ENCODE data around the gene NENF.

Gene NENF

DNA sequence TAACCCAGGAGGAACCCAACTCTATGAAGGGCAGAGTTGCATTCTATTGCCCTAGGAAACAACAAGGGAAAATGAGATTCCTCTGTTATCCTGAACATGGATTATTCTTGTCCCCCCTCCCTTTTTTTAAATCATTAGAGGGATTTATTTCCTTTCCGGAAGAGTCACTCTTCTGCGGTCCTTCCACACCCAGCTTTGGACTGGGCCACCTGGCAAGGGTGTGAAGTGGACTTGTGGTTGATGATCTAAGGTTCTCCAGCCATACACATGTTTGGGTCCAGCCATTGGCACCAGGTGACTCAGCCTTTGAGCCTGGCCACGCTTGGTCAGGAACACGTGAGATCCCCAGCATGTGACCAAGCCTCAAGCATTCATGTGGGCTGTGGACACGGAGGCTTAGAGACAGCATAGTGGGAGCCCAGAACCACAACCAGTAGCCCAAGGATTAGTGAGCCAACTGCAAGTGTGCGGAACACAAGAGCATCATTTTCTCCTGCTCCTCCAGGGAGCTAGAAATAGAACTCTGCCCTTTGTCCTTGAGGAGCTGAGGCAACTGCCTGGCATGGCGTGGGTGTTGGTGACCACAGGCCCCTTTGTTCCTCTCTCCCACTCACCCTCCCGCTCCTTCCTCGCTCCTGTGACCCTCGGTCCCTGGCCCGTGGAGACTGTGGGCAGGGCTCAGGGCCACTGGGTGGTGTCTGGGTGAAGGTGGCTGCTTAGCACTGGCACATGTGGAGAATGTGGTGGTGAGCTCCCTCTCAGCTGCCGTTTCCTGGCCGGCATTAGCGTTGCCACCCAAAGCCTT, 50.1 kb downstream of the NENF start:
- no peak for DNase-seq

DNA sequence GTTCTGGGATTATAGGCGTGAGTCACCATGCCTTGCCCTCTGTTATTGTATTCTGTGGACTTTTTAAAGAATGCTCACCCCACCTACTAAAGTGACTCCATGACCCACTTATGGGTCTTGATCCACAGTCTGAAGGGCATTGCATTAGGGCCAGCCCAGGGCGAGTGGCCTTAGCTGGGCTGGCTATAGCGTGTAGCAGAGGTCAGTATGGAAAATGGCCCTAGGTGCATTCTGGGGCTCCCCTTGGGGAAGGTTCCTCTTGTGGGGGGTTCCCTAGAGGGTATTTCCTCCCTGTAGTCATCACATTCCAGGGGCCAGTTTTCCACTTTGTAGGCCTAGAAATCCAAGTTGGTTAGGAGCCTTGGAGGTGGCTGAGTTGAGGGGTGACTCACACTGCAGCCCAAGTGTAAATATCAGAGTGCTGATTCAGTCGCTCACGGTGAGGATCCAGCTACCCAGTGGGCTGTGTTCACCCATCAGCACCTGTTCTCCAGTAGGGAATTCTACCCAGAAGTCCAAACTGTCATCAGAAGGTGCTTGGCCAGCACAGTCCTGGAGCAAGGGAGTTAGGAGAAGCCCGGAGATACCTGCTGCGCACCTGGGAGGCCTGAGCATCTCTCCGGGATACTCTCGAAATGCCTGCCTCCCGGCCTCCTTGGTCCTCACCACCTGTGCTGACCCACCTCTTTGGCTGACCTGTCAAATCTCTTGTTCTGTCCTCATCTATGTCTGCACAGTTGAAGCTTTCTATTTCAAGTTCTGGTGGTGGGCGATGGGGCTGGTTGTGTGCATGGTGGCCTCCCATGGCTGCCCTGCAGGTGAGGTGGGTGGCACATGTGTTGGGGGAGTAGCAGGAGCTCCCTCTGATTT, 52.2 kb downstream of the NENF start:
- no peak for DNase-seq

DNA sequence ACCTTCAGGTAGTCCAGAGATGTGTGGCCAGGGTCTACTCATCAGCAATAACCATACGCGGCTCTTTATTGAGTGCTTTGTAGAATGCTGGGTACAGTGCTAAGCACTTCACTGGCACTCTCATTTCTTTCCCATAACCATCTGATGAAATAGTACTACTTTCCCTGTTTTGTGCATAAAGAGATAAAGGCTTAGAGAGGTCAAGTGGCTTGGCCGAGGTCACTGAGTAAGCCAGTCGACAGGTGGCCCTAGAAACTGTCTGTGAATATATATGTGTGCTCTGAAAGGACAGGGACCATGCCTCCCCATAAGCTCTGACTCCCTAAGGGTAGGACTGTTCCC, 52.8 kb downstream of the NENF start:
- no peak for DNase-seq

DNA sequence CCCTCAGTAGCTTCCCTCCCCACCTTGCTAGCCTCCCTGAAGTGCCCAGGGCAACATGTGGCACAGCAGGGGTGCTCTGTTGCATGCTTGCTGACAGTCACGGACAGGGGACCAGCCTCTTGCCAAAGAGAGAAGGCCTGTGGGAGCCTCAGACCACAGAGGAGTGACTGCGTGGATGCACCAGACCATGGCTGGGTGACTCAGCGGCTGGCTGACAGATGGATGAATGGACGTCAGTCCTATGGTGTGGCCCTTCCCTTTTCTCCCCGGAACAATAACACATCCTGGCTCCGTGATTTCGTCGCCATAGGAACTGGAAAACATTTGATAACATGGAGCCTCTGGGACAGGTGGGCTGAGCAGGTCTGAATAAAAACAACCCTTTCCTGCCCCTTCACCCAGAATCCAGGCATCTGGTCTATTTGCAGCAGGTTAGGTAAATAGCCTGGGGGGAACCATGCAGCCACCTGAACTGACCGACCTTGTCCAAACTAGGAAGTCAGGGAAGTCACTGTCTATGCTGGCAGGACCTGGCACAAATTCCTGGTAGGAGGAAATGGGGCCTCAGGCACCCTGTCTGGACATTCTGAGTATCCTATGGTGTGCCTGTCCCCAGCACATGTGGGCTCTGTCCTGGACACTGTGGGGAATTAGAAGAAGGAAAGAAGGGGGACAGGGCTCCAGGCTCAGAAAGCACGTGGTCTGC, 53.3 kb downstream of the NENF start:
- DNase-seq: no peak

DNA sequence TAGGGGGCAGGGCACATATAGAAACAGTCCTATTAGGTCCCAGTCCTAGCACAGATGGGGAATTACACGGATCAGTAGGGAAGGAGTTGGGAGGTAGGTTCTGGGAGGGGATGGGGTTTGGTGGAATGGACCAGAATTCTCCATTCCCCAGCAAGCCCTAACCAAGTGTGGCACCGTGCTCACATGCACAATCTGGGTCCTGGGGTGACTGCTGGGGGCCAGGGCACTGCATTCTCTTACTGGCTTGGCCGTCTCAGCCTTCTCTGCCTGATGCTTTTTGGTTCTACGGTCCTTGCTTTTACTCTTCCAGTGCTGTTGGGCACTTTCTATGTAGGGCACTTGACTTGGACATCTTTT, 53.9 kb downstream of the NENF start:
- DNase-seq: no peak

DNA sequence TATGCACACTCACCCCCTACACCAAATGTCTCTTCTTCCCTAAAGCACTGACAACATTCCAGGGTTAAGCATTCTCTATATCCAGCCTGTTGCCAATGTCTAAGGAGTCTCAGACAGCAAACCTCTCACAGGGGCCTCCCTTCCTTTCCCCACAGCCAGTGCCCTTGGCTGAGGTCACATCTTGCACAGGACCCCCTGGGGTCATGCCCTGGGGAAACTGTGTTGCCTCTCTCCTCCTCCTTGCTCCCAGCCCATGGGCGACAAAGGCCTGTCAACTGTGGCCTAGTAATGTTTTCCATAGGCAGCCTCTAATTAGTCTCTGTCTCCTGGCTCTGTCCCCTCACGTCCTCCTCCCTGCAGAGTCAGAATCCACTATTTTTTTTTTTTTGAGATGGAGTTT, 54.6 kb downstream of the NENF start:
- no peak for DNase-seq

DNA sequence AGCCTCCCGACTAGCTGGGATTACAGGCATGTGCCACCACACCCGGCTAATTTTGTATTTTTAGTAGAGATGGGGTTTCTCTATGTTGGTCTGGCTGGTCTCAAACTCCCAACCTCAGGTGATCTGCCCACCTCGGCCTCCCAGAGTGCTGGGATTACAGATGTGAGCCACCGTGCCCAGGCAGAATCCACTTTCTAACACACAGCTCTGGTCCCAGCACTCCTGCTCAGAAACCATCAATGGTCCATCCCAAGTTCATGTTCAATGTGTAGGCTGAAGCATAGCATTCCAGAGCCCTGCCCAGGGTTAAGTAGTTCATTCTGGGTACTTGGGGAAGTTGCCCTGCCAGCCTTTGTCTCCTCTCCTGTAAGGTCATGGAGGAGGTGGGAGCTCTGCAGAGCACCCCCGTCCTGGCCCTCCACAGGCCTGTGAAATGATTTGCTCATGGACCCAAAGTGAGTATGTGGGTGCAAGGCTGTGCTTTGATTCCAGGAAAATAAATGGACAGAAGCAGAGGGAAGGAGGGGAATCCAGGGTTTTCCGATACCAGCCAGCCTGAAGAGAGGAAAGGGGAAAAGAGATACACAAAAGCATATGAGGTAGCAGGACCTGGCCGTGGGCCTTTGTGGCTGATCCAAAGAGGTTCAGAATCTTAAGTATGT, 55.2 kb downstream of the NENF start:
- DNase-seq: no peak

DNA sequence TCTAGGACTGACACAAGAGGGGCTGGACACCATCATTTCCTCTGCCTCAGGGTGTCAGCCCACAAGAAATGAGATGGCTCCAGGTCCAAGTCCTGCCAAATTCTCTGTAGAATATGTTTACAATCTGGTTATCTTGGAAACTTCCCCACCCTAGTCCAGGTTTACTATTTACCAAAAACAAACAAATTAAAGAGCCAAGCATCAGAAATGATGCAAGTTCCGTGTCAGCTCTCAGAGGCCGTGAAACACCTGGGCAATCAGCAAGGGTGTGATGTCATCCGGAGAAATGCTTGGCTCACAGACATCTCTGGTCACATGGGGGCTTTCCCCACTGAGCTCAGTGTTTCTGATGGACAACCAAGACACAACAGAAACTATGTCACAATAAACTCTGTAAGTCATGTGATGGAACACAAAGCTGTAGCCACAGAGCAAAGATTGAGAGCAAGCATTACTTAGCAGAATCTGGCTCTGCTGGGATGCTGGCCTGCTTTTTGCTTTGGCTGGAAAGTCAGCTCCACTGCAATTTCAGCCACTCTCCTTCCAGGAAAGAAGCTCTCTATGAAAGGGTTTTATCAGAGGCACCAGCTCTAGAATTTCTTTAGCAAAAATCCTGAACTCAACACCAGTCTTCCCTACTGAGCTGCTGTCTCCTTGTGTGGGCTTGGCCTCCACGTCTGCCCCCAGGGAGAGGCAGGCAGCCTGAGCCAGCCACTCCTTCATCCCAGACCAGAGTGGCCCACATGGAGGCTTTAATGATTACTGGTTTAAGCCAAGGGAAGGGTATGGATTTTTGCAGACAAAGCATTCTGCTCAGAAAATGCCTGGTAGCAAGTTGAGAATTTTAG, 55.9 kb downstream of the NENF start:
- no peak for DNase-seq

DNA sequence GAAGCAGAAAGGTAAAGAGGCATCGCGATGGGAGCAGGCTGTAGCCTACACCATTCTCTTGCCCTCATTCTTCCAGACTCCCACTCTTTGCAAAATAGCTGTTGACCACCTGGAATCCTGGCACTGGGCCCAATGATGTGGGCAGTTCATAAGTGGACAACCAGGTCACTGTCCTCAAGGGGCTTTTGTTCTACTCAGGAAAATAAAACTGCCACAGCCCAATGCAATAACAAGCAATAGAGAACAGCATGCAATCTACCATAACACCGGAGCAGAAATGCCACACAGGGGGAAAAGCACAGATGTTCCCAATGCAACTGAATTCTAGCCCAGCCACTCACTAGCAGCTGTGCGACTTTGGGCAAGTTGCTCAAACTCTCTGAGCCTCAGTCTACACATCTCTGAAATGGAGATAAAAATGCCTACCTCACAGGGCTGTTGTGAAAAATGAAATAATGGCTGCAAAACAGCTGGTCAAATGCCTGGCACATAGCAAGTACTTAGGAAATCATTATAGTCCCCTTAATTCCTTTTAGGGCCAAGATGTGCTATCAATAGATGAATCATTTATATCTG, 56.7 kb downstream of the NENF start:
- DNase-seq: no peak

DNA sequence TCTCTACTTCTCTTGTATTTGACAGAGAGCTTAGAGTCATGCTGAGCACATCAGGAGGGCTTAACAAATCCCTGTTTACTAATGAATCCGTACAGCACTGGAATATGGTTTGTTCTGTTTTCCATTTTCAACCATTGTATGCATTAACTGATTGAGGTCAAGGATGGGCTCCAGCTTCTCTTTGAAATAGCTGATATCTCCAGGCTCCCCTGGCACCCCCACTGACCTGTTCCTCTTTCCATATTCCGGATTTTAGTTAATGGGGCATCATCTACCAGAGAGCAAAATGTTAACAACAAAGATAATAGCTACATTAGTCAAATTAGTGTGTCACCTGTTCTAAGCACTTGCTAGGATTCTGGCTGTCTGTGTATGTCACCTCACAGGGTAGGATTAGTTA, 57.6 kb downstream of the NENF start:
- DNase-seq: no peak

DNA sequence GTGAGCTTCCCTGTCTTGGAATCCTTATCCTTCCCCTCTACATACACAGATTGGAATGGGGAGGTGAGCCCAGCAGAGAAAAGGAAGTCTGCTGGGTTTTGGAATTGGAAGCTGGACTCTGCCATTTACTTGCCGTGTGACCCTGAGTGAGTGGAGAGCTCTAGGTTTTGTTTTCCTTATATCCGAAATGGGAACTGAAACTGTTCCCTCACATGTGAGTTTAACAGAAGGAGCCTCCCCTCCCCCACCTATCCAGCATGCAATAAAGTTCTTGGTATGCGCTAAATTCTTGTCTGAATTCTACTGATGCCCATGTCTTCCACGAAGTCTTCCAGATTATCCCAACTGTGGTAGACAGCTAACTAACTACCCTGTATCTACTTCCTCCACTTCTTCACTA, 58.7 kb downstream of the NENF start:
- DNase-seq: no peak

Measured in NCI-H1048 (cell line).